Epidermal melanocyte (primary cell): ENCODE results near the gene KRTAP10-8.
"Not testable (repeated sequence)": the region's sequence is repeated elsewhere in the genome, so short reads cannot be mapped to it uniquely, and the experiment has no call there.

Experiments used
- DNase-seq: peaks from one replicate; pipeline ENCODE4 v3.0.0; 2011; ENCODE audit warnings: low spot score; ENCODE audit not compliant: insufficient read length

The KRTAP10-8 gene

GRCh38 chr21:44598061-44598460 lies 13.8 kb upstream of the KRTAP10-8 start:
- DNase-seq = no peak

GRCh38 chr21:44599264-44600029 lies 12.4 kb upstream of the KRTAP10-8 start:
- no peak for DNase-seq

- DNase-seq = not testable (repeated sequence)
Observed at GRCh38 chr21:44600118-44600978, 11.5 kb upstream of the KRTAP10-8 start, which contains the start of gene KRTAP10-7. Gene KRTAP10-7 (plus strand): TSS chr21:44600597. CDS start chr21:44600622, 25 bp downstream.

- DNase-seq = not testable (repeated sequence)
Observed at GRCh38 chr21:44601091-44601490, 10.8 kb upstream of the KRTAP10-8 start.

- no peak for DNase-seq
Observed at GRCh38 chr21:44601596-44602462, 10.1 kb upstream of the KRTAP10-8 start.

GRCh38 chr21:44602463-44602850 lies 9.4 kb upstream of the KRTAP10-8 start:
- DNase-seq = no peak

- DNase-seq = no peak
Observed at GRCh38 chr21:44603109-44603875, 8.6 kb upstream of the KRTAP10-8 start.

GRCh38 chr21:44603911-44604310 lies 8.0 kb upstream of the KRTAP10-8 start:
- DNase-seq = no peak

- no peak for DNase-seq
Observed at GRCh38 chr21:44606495-44606894, 5.4 kb upstream of the KRTAP10-8 start.

GRCh38 chr21:44609193-44609592 lies 2.7 kb upstream of the KRTAP10-8 start:
- DNase-seq = no peak

GRCh38 chr21:44610157-44610843 lies 1.6 kb upstream of the KRTAP10-8 start:
- not testable (repeated sequence) for DNase-seq

- no peak for DNase-seq
Observed at GRCh38 chr21:44611551-44611950, 328 bp upstream of the KRTAP10-8 start.

GRCh38 chr21:44612669-44613229 lies 870 bp downstream of the KRTAP10-8 start:
- DNase-seq = no peak

GRCh38 chr21:44613386-44614155 lies 1.7 kb downstream of the KRTAP10-8 start:
- DNase-seq = no peak

GRCh38 chr21:44614161-44614631 lies 2.3 kb downstream of the KRTAP10-8 start:
- DNase-seq = no peak

- no peak for DNase-seq
Observed at GRCh38 chr21:44614961-44615391, 3.1 kb downstream of the KRTAP10-8 start.

GRCh38 chr21:44615466-44615865 lies 3.6 kb downstream of the KRTAP10-8 start:
- no peak for DNase-seq

- DNase-seq = no peak
Observed at GRCh38 chr21:44615911-44616590, 4.2 kb downstream of the KRTAP10-8 start.
